ENCODE data around the gene EYA2. TPM values are rescaled to one million over a fixed set of nuclear protein-coding genes. Genes with fewer than 3 reads are reported as not detected.

The EYA2 gene
- polyA plus RNA-seq, 1 donor (not counting 4 experiments of a cell fraction or from before 2014, with no cell fraction given): not detected

- Histone ChIP-seq H3K9me1 (ENCODE audit: control insufficient read depth, extremely low read depth, insufficient read depth, low read length) (no peaks in the 10 kb centered on the region), H3K36me3 (ENCODE audit: control insufficient read depth in 2 of 2, extremely low read depth in 1 of 2, insufficient read depth in 2 of 2, low read length in 2 of 2) (no peaks in the 10 kb centered on the region), H3K4me3 (ENCODE audit: control insufficient read depth in 2 of 3, extremely low read depth in 1 of 3, insufficient read depth in 2 of 3, low read depth in 1 of 3, low read length in 3 of 3) (no peak overlapping the region), H3K4me1 (ENCODE audit: control insufficient read depth, extremely low read depth, insufficient read depth, low read length) (no peaks in the 10 kb centered on the region), H3K27me3 (ENCODE audit: control insufficient read depth, extremely low read depth, insufficient read depth, low read length) (peaks cover 3% of the 10 kb centered on the region), H4K20me1 (ENCODE audit: control insufficient read depth, extremely low read depth, insufficient read depth, low read length) (no peaks in the 10 kb centered on the region), H3K27ac (ENCODE audit: control insufficient read depth, insufficient read depth, low read length) (no peak overlapping the region), H3K4me2 (ENCODE audit: control insufficient read depth, extremely low read depth, insufficient read depth, low read depth, low read length) (no peak overlapping the region), H2AFZ (ENCODE audit: control insufficient read depth, low read length) (no peak overlapping the region), H3K9me3 (ENCODE audit: control insufficient read depth, low read depth, low read length) (no peaks in the 10 kb centered on the region), H3K79me2 (ENCODE audit: control insufficient read depth, insufficient read depth, low read length) (no peaks in the 10 kb centered on the region), H3K9ac (ENCODE audit: control insufficient read depth, extremely low read depth, insufficient read depth, low read length) (no peak overlapping the region)
- DNase-seq (ENCODE audit: low read depth, low spot score) (no peak), FAIRE-seq (no peak)
- dilution Hi-C loops (cut with MboI; ENCODE audit: extremely low pct_ligation_motif_present, low sequenced_read_pairs): no loop called here
- TF ChIP-seq CTCF (optimal IDR thresholded peaks at IDR 0.05 in 1 of 3, IDR thresholded peaks at IDR 0.05 in 1 of 3, conservative IDR thresholded peaks at IDR 0.05 in 1 of 3; ENCODE audit: extremely low read depth in 1 of 3, insufficient read depth in 2 of 3, low read length in 3 of 3): no peak
- no peak for TF ChIP-seq EZH2 (IDR thresholded peaks at IDR 0.05; ENCODE audit: low read length)
Measured at GRCh38 chr20:46946181-46946624, 51.6 kb downstream of the EYA2 start.

GRCh38 chr20:46946796-46947195 is 52.2 kb downstream of the EYA2 start:
- FAIRE-seq: no peak
- H3K9me3 ChIP-seq (ENCODE audit: control insufficient read depth, low read depth, low read length): no peaks in the 10 kb centered on the region
- dilution Hi-C loops (cut with MboI; ENCODE audit: extremely low pct_ligation_motif_present, low sequenced_read_pairs): no loop called here

More at GRCh38 chr20:46946796-46947195, 52.2 kb downstream of the EYA2 start:
- no peak overlapping the region for H2AFZ ChIP-seq (ENCODE audit: control insufficient read depth, low read length)
- H3K4me3 ChIP-seq (ENCODE audit: control insufficient read depth in 2 of 3, extremely low read depth in 1 of 3, insufficient read depth in 2 of 3, low read depth in 1 of 3, low read length in 3 of 3): no peak overlapping the region
- no peak overlapping the region for H3K4me2 ChIP-seq (ENCODE audit: control insufficient read depth, extremely low read depth, insufficient read depth, low read depth, low read length)
- peaks cover 3% of the 10 kb centered on the region for H3K27me3 ChIP-seq (ENCODE audit: control insufficient read depth, extremely low read depth, insufficient read depth, low read length)
- H3K9me1 ChIP-seq (ENCODE audit: control insufficient read depth, extremely low read depth, insufficient read depth, low read length): no peaks in the 10 kb centered on the region
- no peaks in the 10 kb centered on the region for H3K79me2 ChIP-seq (ENCODE audit: control insufficient read depth, insufficient read depth, low read length)
- H3K36me3 ChIP-seq (ENCODE audit: control insufficient read depth in 2 of 2, extremely low read depth in 1 of 2, insufficient read depth in 2 of 2, low read length in 2 of 2): no peaks in the 10 kb centered on the region
- H3K27ac ChIP-seq (ENCODE audit: control insufficient read depth, insufficient read depth, low read length): no peak overlapping the region
- no peaks in the 10 kb centered on the region for H3K4me1 ChIP-seq (ENCODE audit: control insufficient read depth, extremely low read depth, insufficient read depth, low read length)
- no peaks in the 10 kb centered on the region for H4K20me1 ChIP-seq (ENCODE audit: control insufficient read depth, extremely low read depth, insufficient read depth, low read length)
- no peak for DNase-seq (ENCODE audit: low read depth, low spot score)
- H3K9ac ChIP-seq (ENCODE audit: control insufficient read depth, extremely low read depth, insufficient read depth, low read length): no peak overlapping the region
- no peak for TF ChIP-seq CTCF (optimal IDR thresholded peaks at IDR 0.05 in 1 of 3, IDR thresholded peaks at IDR 0.05 in 1 of 3, conservative IDR thresholded peaks at IDR 0.05 in 1 of 3; ENCODE audit: extremely low read depth in 1 of 3, insufficient read depth in 2 of 3, low read length in 3 of 3)
- TF ChIP-seq EZH2 (IDR thresholded peaks at IDR 0.05; ENCODE audit: low read length): no peak
